Smooth muscle cell (in vitro differentiated cells): Measurements from ENCODE around the gene MTUS2. TPM values are rescaled to one million over a fixed set of nuclear protein-coding genes. Genes with fewer than 3 reads are reported as not detected.

Experiments used
- DNase-seq: peaks from one replicate; lab custom pipeline; 2025; ENCODE audit not compliant: unreplicated experiment; lab: John Stamatoyannopoulos, UW
- H2AFZ ChIP-seq: fragments of 200-600 bp; sonication (generic); 2 replicates; pipeline ENCODE4 v1.6.0; 2016; ENCODE audit warnings: antibody characterized with exemption, low read depth, mild to moderate bottlenecking
- H3F3A ChIP-seq: fragments of 200-600 bp; sonication (generic); 2 replicates; pipeline ENCODE4 v1.6.0; 2017; ENCODE audit warnings: antibody characterized with exemption, low read depth
- H3K27ac ChIP-seq: fragments of 200-600 bp; sonication (generic); 2 replicates; pipeline ENCODE4 v1.5.1; 2016; ENCODE audit warnings: low read depth, mild to moderate bottlenecking
- H3K27me3 ChIP-seq: fragments of 200-600 bp; sonication (generic); 2 replicates; pipeline ENCODE4 v1.6.1; 2016; ENCODE audit warnings: low read depth, mild to moderate bottlenecking
- H3K36me3 ChIP-seq: fragments of 200-600 bp; sonication (generic); 2 replicates; pipeline ENCODE4 v1.5.1; 2016; ENCODE audit warnings: low read depth
- H3K4me1 ChIP-seq: fragments of 200-600 bp; sonication (generic); 2 replicates; pipeline ENCODE4 v1.5.1; 2016; ENCODE audit warnings: low read depth
- H3K4me2 ChIP-seq: fragments of 200-600 bp; sonication (generic); 2 replicates; pipeline ENCODE4 v1.6.0; 2016; ENCODE audit warnings: mild to moderate bottlenecking
- H3K4me3 ChIP-seq: fragments of 200-600 bp; sonication (generic); 2 replicates; pipeline ENCODE4 v1.5.1; 2016; ENCODE audit warnings: mild to moderate bottlenecking
- H3K79me2 ChIP-seq: fragments of 200-600 bp; sonication (generic); 2 replicates; pipeline ENCODE4 v1.6.0; 2016; ENCODE audit warnings: low read depth, mild to moderate bottlenecking
- H3K9ac ChIP-seq: fragments of 200-600 bp; sonication (generic); 2 replicates; pipeline ENCODE4 v1.6.0; 2016; ENCODE audit warnings: low read depth
- H3K9me3 ChIP-seq: fragments of 200-600 bp; sonication (generic); replicated peaks from 2 replicates; pipeline ENCODE4 v1.5.1; 2016; ENCODE audit warnings: low read depth
- H4K20me1 ChIP-seq: fragments of 200-600 bp; sonication (generic); 2 replicates; pipeline ENCODE4 v1.6.0; 2016; ENCODE audit warnings: low read depth
- WGBS: methylation state at CpG from one replicate; pipeline ENCODE4 v1.1.7; 2016; ENCODE audit warnings: low lambda C conversion rate; 5-methylcytosine and 5-hydroxymethylcytosine counted together
- polyA plus RNA-seq: library from polyadenylated mRNA; unstranded; fragments of >200 nt; fragmentation: Nextera tagmentation; extraction: Ambion mirVana; gene quantifications from 2 replicates; pipeline ENCODE4 v1.2.1, GENCODE V29; 2016
- total RNA-seq: library from RNA; depleted of rRNA; stranded (reverse); fragments of >200 nt; gene quantifications from 2 replicates; pipeline ENCODE4 v1.2.3, GENCODE V29; 2014
- TF ChIP-seq, protein P1 (sequence below): fragments of 200-600 bp; sonication (generic); IDR thresholded peaks from 2 replicates; pipeline ENCODE4 v1.5.1; 2017; ENCODE audit warnings: borderline replicate concordance, mild to moderate bottlenecking, antibody characterized with exemption; ENCODE audit not compliant: insufficient read depth, poor library complexity, severe bottlenecking

Gene MTUS2
- total and polyA plus RNA-seq, 2 experiments from 2014 or later: 0.06 to 0.63 TPM

DNA sequence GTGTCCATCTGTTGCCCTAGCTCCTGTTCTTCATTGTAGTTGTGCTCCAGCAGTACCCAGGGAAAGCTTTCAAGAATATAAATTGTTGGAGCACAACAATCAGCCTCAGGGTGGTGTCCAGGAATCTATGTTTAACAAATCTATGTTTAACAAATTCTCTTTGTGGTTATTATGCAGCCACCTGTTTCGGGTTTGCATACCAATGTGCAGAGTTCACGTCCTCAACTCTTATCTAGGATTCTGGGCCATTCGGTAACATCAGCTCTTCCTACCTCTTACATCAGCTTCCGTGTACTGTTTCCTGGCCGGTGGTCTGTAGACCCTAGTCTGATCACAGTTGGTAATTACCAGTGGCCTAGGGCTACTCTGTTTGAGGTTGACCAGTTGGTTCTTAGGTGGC, 17.0 kb downstream of the MTUS2 start:
- Histone ChIP-seq H3K27me3 (no peaks in the 10 kb centered on the region), H3K36me3 (no peaks in the 10 kb centered on the region), H2AFZ (no peak overlapping the region), H3K4me2 (no peak overlapping the region), H3K27ac (no peak overlapping the region), H3K4me3 (no peak overlapping the region), H4K20me1 (no peaks in the 10 kb centered on the region), H3K9ac (no peak overlapping the region), H3K9me3 (no peaks in the 10 kb centered on the region), H3K79me2 (no peaks in the 10 kb centered on the region), H3F3A (no peaks in the 10 kb centered on the region), H3K4me1 (no peaks in the 10 kb centered on the region)
- WGBS: 93% methylated on average over 5 of the region's 5 CpGs
- TF ChIP-seq, protein P1, sequence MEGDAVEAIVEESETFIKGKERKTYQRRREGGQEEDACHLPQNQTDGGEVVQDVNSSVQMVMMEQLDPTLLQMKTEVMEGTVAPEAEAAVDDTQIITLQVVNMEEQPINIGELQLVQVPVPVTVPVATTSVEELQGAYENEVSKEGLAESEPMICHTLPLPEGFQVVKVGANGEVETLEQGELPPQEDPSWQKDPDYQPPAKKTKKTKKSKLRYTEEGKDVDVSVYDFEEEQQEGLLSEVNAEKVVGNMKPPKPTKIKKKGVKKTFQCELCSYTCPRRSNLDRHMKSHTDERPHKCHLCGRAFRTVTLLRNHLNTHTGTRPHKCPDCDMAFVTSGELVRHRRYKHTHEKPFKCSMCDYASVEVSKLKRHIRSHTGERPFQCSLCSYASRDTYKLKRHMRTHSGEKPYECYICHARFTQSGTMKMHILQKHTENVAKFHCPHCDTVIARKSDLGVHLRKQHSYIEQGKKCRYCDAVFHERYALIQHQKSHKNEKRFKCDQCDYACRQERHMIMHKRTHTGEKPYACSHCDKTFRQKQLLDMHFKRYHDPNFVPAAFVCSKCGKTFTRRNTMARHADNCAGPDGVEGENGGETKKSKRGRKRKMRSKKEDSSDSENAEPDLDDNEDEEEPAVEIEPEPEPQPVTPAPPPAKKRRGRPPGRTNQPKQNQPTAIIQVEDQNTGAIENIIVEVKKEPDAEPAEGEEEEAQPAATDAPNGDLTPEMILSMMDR: no peak
- no peak for DNase-seq

GRCh38 chr13:28843639-28844038, 23.5 kb downstream of the MTUS2 start:
- Histone ChIP-seq H3K27ac (no peak overlapping the region), H3F3A (no peaks in the 10 kb centered on the region), H3K9me3 (no peaks in the 10 kb centered on the region), H3K4me3 (no peak overlapping the region), H3K27me3 (peaks cover 4% of the 10 kb centered on the region), H3K4me1 (no peaks in the 10 kb centered on the region), H3K79me2 (no peaks in the 10 kb centered on the region), H3K4me2 (no peak overlapping the region), H3K9ac (no peak overlapping the region), H3K36me3 (no peaks in the 10 kb centered on the region), H2AFZ (no peak overlapping the region), H4K20me1 (no peaks in the 10 kb centered on the region)
- TF ChIP-seq, protein P1: no peak
- WGBS: 86% methylated on average over 4 of the region's 4 CpGs
- no peak for DNase-seq

GRCh38 chr13:28849441-28849840, 29.3 kb downstream of the MTUS2 start:
- no peak overlapping the region for H3K9ac ChIP-seq
- no peak overlapping the region for H2AFZ ChIP-seq
- H3F3A ChIP-seq: no peaks in the 10 kb centered on the region
- TF ChIP-seq, protein P1: no peak
- H3K4me3 ChIP-seq: no peak overlapping the region
- peaks cover 15% of the 10 kb centered on the region for H3K27me3 ChIP-seq
- no peaks in the 10 kb centered on the region for H4K20me1 ChIP-seq
- WGBS: 94% methylated on average over 3 of the region's 3 CpGs
- H3K79me2 ChIP-seq: no peaks in the 10 kb centered on the region
- no peak for DNase-seq
- H3K27ac ChIP-seq: no peak overlapping the region
- no peak overlapping the region for H3K4me2 ChIP-seq
- H3K36me3 ChIP-seq: no peaks in the 10 kb centered on the region
- H3K4me1 ChIP-seq: no peaks in the 10 kb centered on the region
- H3K9me3 ChIP-seq: no peaks in the 10 kb centered on the region

GRCh38 chr13:28850226-28850625, 30.1 kb downstream of the MTUS2 start:
- Histone ChIP-seq H3K27ac (no peak overlapping the region), H3K4me3 (no peak overlapping the region), H3K4me1 (no peaks in the 10 kb centered on the region), H3K36me3 (no peaks in the 10 kb centered on the region), H3K9ac (no peak overlapping the region), H3K9me3 (no peaks in the 10 kb centered on the region), H2AFZ (no peak overlapping the region), H3K27me3 (peaks cover 15% of the 10 kb centered on the region), H3K4me2 (no peak overlapping the region), H3F3A (no peaks in the 10 kb centered on the region), H4K20me1 (no peaks in the 10 kb centered on the region), H3K79me2 (no peaks in the 10 kb centered on the region)
- DNase-seq: no peak
- TF ChIP-seq, protein P1: no peak
- WGBS: 72% methylated on average over 2 of the region's 2 CpGs
